ENCODE measurements around the gene HS1BP3.

The HS1BP3 gene

GRCh38 chr2:20675701-20676352, 24.9 kb upstream of the HS1BP3 start:
- in situ Hi-C loops (cut with HindIII; ENCODE audit: low sequenced_read_pairs): no loop called here

DNA sequence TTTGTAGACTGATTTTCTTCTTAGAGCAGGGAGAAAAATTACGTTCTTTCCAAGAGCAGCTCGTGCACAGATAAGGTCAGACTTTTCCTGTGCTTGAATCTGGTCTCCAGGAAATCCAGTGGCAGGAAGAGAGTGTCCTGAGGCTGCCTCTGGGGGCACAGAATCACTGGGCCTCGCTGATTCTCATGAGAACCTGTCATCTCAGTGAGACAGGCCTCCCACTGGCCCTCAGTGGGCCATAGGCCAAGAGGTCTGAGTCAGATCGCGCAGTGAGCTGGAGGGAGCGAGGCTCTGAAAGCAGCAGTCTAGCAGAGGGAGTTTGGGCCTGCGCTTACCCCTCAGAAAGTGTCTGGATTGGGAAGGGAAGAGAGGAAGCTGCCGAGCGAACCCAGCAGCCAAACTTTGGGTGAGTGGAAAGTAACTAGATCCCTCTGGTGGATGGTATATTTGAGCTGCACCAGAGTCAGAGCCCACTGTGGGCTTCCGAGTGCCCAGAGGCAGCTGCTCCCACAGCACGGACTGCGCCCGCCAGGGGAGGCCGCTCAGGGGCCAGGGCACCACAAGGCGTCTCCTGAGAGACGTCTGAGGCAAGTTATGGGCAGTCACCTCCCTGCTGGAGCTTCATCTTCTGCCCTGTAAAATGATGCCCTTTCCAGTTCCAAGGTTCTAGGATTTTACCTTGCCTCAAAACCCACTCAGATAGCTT, 24.2 kb upstream of the HS1BP3 start:
- in situ Hi-C loops (cut with HindIII; ENCODE audit: low sequenced_read_pairs): no loop called here

DNA sequence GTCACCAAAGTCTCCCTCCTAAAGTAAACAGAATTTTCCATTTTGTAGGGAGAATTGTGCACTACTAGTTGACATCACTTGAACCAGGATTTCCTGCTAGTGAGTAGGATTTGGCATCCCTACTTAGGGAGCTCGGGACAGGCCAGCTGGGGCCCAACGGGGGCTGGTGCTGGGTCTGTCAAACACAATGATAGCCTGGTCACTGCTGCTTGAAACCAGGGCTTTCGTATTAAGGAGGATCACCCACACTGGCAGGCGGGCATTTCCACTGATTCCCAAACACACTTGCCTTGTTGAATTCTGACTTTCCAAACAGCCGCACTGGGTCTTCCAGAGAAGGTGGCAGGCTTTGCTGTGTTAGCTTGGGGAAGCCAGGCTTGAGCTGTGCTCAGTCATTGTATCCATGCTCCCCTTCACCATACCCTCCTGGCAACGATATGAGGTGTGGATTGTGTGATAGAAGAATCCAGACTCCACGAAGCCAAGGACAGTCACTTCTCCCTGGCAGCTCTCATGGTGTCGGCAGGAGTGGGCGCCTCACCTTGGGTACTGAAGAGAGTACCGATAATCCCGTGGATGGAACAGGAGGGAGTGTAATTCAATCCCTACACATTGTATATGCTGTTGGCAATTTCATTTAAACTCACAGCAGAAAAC, 23.5 kb upstream of the HS1BP3 start:
- in situ Hi-C loops (cut with HindIII; ENCODE audit: low sequenced_read_pairs): no loop called here

DNA sequence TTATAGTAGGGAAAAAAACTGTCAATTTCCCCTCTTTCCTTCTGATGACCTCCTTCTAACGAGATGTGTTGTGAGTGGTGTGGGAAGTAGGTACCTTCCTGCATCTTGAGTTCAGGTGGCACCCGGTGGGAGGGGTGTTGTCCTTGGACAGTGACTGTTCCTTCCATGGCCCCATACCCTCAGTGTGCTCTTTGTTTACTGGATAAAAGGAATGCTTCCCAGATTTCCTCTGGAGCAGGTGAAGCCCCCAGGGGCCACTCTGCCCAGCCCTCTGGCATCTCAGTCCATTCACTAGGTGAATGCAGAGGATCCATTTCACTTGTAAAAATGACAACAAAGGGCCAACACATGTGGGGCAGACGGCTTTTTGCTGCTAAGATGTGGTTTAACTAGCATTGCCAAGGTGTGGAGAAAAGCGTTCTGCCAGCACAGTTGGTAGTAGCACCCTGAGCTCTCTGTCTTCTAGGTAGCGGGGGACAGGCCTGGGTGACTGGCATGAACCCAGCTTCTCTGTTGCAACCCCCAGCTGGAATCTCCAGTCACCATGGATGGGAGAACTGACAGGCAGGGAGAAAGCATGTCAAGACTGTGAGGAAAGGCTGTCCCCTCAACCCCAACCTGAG, 22.9 kb upstream of the HS1BP3 start:
- in situ Hi-C loops (cut with HindIII; ENCODE audit: low sequenced_read_pairs): no loop called here

- in situ Hi-C loops (cut with HindIII; ENCODE audit: low sequenced_read_pairs): no loop called here
Observed at GRCh38 chr2:20672201-20672951, 21.5 kb upstream of the HS1BP3 start.

DNA sequence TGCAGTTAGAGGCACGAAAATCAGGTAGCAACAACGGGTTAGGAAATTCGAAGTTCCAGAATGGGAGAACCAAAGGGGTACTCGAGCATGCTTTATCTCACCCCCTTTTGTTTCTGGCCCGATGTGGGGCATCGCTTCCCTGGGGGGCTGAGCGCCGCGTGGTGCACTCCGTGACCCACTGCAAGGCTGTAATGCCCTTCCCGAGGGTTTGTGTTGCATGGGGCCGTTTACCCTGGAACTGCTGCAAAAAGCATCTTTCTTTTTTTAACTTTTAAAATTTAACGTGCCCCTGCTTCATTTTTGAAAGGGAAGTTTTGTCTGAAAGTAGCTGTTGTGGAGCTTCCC, 20.8 kb upstream of the HS1BP3 start:
- in situ Hi-C loops (cut with HindIII; ENCODE audit: low sequenced_read_pairs): no loop called here

DNA sequence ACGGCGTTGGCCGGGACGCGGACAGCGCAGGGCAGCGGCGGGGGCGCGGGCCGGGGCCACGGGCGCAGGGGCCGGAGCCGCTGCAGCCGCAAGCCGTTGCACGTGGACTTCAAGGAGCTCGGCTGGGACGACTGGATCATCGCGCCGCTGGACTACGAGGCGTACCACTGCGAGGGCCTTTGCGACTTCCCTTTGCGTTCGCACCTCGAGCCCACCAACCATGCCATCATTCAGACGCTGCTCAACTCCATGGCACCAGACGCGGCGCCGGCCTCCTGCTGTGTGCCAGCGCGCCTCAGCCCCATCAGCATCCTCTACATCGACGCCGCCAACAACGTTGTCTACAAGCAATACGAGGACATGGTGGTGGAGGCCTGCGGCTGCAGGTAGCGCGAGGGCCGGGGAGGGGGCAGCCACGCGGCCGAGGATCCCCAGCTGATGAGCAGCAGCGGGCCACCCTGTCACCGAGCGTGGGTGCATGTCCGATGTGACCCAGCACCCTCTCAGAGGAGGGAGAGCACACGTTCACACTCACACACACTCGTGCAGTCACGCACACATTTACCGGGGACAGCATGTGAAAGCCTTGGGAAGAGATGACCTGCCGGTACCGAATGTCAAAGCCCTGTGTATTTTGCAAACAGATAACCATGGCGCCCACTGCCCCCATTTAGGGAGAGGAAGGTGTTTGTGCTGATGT, 20.3 kb upstream of the HS1BP3 start:
- in situ Hi-C loops (cut with HindIII; ENCODE audit: low sequenced_read_pairs): no loop called here

- in situ Hi-C loops (cut with HindIII; ENCODE audit: low sequenced_read_pairs): no loop called here
Observed at GRCh38 chr2:20670315-20671035, 19.6 kb upstream of the HS1BP3 start.

GRCh38 chr2:20669562-20670314, 18.8 kb upstream of the HS1BP3 start:
- in situ Hi-C loops (cut with HindIII; ENCODE audit: low sequenced_read_pairs): no loop called here

DNA sequence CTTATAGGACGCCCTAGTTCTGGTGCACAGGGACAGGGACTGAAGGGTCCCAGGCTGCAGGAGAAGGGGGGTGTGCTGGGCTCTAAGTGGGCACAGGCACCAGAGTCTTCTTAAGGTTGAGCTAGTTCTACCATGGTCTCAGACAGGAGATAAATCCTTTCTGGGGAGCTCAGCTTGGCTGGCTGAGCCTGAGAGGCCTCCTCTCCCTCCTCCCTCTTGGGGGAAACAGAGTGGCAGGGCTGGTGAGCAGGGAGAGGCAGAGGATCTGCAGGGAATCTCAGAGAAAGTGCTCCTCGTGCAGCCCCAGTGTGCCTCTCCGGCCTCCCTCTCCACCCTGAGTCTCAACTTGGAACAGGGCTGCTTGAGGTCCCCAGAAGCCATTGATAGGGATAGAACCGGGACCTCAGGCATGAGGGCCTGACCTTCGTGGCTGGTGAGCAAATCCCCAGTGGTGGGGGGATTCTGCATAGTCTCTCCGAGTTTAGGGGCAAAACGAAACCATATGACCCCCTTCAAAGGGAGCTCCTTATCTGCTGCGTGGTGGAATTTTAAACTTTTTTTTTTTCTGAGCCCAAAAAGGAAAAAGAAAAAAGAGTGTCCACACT, 18.1 kb upstream of the HS1BP3 start:
- in situ Hi-C loops (cut with HindIII; ENCODE audit: low sequenced_read_pairs): no loop called here

- in situ Hi-C loops (cut with HindIII; ENCODE audit: low sequenced_read_pairs): no loop called here
Observed at GRCh38 chr2:20668451-20668850, 17.6 kb upstream of the HS1BP3 start.

- in situ Hi-C loops (cut with HindIII; ENCODE audit: low sequenced_read_pairs): no loop called here
Observed at GRCh38 chr2:20667531-20668401, 16.9 kb upstream of the HS1BP3 start.

GRCh38 chr2:20667151-20667530, 16.2 kb upstream of the HS1BP3 start:
- in situ Hi-C loops (cut with HindIII; ENCODE audit: low sequenced_read_pairs): no loop called here

GRCh38 chr2:20666304-20667150, 15.6 kb upstream of the HS1BP3 start, which contains the start of gene GDF7:
GDF7 (plus strand) TSS chr2:20667144; CDS start chr2:20667240, 96 bp downstream.
- in situ Hi-C loops (cut with HindIII; ENCODE audit: low sequenced_read_pairs): no loop called here

DNA sequence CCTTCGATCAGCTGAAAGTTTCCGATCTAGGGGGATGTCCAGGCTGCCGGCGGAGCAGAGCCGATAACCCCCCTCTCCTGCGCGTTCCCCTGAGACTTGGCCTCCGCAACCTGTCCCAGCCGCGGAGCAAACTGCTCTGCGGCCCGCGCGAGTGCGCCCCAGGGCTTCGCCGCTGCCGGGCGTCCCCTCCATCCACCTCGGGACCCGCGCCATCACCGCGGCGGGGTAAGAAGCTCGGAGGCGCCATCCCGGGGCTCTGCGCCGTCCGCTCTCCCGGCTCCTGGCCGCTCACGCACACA, 15.1 kb upstream of the HS1BP3 start:
- in situ Hi-C loops (cut with HindIII; ENCODE audit: low sequenced_read_pairs): no loop called here

- in situ Hi-C loops (cut with HindIII; ENCODE audit: low sequenced_read_pairs): no loop called here
Observed at GRCh38 chr2:20665243-20666004, 14.5 kb upstream of the HS1BP3 start.
